GM21367 (cell line): Measurements from ENCODE around the gene TAF10.

ENCODE experiments used
- ATAC-seq: cut with Tn5 transposase; IDR thresholded peaks from one replicate; pipeline ENCODE4 v1.9.1; 2021; ENCODE audit not compliant: unreplicated experiment

The TAF10 gene

DNA sequence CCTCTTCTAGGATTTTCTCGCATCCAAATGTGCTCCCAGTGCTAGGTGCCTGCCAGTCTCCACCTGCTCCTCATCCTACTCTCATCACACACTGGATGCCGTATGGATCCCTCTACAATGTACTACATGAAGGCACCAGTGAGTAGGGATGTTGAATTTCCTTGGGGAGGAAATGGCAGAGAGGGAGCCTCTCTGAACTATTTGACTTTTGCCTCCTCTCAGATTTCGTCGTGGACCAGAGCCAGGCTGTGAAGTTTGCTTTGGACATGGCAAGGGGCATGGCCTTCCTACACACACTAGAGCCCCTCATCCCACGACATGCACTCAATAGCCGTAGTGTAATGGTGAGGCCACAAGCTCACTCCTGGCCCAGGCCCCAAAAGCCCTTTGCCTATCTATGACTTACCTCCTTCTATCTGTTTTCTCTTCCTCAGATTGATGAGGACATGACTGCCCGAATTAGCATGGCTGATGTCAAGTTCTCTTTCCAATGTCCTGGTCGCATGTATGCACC, 2.5 kb downstream of the TAF10 start:
- no peak for ATAC-seq

DNA sequence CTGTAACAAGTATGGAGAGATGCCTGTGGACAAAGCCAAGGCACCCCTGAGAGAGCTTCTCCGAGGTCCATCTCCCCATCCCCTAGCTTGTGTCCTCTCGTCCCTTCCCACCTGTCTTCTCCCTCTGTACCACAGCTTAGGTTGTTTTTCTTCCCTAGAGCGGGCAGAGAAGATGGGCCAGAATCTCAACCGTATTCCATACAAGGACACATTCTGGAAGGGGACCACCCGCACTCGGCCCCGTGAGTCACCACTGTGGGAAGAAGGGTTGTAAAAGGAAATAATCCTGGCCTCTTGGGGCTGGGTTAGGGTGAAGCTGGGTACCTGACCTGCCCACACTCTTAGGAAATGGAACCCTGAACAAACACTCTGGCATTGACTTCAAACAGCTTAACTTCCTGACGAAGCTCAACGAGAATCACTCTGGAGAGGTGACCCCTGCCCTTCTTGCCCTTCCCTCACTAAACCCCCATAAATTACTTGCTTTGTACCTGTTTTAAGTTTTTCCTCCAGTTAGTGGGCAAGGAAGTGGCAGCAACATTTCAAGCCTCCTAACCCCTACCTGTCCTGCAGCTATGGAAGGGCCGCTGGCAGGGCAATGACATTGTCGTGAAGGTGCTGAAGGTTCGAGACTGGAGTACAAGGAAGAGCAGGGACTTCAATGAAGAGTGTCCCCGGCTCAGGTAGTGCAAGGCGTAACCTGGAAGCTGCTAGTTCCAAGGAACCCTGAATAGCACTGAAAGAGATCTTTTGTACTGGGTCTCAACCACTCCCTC, 3.1 kb downstream of the TAF10 start:
- no peak for ATAC-seq

DNA sequence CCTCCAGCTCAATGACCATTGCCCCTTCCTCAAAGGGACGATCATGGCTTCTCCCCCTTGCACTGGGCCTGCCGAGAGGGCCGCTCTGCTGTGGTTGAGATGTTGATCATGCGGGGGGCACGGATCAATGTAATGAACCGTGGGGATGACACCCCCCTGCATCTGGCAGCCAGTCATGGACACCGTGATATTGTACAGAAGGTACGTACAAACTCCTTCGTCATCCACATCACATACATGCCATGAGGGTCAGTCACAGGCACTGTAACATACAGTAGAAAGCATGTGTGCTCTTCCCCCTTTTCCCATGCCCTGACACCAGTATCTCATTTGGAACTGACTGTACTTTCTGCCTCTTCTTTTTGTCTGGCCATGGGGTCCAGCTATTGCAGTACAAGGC, 4.0 kb downstream of the TAF10 start:
- no peak for ATAC-seq

DNA sequence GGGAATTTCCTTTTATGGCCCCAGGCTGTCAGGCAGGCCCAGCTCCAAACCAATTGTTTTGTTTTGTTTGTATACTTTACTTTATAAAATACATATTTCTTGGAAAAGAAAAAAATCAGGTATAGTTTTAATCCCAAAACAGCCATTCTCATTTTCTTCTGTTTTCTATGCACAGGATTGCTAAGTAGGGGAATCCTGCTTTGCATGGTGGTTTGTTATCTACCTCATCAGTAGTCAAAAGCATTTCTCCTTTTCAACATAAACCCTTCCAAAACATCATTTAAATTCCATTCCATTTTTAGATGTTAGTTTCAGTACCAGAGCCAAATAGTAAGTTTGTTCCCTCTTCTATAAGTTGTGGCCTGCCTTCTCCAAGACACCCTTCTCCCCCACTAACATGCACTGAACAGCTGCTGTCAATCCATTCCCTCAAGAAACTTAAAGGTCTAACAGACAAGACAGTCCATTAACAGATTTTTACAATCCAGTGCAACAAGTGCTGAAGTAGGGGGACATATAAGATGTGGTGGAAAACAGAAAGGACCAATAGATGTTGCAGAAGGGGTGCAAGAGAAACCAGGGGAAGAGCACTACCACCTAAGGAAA, 4.7 kb downstream of the TAF10 start:
- no peak for ATAC-seq

DNA sequence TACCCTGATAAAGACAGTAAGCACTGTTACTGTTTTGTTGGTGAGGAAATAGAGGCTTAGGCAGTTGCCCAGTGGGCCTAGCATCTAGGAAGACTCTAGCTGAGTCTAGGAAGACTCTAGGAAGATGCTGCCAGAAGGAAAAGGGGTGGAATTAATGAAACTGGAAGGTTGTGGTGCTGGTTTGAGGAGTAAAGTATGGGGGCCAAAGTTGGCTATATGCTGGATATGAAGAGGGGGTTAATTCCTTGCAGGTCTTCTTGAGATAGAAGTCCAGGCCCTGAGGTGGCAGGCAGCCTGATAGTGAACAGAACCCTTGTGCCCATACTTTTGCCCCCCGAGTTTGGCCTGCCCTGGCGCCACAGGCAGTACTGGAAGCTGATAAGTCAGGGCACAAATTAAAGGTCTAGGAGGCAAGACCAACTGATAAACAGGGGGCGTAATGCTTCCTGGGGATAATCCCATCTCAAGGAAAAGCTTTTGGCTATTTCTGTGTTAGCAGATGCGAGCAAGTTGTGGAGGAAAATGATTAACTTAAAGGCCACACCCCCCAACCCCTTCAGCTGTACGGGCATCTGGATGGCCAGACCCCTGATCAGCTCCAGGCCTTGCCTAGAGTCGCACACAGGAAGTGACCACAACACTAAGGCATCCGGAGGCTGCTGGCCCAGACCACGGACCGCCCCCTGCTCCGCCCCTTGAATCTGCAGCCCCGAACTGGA, 5.4 kb downstream of the TAF10 start:
- ATAC-seq: peak; percentile 42

DNA sequence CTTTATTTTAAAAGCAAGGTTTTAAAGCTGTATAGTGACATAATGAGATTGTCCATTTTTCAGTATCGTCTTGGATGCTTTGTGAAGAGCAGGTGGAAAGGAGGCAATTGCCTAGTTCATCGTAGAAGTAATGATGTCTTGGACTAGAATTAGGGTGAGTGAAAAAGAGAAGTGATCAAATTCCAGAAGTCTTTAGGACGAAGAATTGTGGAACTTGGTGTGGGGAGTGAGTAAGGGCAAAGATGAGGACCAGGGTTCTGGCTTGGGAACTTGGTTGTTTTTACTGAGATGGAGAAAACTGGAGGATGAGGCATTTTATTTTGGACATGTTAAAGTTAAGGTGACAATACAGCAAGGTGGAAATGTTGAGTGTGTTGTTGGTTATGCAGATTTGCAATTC, 7.2 kb downstream of the TAF10 start:
- no peak for ATAC-seq

DNA sequence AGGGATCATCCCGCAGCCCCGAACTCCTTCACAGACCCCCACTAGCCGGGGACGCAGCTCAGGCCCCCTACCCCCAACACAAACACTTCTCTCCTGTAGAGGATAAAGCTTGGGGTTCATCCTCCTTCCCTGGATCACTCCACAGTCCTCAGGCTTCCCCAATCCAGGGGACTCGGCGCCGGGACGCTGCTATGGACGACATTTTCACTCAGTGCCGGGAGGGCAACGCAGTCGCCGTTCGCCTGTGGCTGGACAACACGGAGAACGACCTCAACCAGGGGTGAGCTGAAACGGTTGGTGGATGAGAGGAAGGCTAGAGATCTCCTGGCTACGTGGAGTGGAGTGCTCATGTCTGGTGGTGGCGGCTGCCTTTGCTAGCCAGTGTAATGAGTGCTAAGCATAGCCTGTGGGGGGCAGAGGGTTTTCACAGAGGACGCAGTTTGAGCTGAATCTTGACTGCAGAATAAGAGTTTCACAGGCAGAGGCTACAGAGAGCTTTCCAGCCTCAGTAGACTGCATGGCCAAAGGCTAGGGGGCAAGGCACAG, 7.9 kb downstream of the TAF10 start:
- ATAC-seq: peak; percentile 39

DNA sequence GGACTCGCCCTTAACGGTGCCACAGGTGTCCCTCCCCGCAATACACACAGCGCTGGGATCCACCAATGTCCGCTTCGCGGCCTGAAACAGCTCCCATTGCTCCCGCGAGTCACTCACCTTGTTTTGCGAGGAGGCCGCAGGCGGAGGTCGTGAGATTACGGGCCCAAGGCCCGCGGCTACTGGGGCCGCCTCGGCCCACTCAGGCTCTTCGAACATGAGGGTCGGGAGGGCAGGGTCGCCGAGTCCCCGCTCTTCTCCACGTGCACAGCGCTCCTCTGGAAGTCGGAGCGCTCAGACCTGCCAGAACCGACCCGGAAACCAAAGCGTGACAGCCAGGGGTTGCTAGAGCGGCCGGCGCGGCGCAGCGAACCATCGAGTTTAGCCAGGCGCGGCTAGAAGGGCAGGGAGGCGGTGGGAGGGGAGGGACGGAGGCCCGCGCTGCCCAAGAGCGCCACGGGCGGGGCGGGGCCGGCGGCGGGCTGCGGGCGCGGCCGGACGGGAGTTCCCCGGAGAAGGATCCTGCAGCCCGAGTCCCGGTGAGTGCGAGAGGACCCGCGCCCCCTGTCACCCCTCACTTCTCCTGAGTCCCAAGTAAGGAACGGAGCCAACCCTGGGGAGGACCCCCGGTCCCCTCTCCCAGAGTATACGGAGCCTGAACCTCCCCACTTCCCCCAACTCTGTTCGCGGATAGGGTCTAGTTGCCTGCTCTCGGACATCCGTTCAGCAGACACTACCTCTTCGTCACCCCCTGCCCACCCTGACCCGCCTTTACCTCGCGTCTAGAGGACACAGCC, 8.5 kb downstream of the TAF10 start, which contains the start of the genes ILK and RRP8:
ILK (plus strand) TSS at position 488 of the 794 bp plus-strand sequence. CDS start 498 bp downstream, outside the sequence.
RRP8 (minus strand) TSS at position 330 of the 794 bp plus-strand sequence; CDS start at position 216, 114 bp downstream.
- ATAC-seq: peak; percentile 63

DNA sequence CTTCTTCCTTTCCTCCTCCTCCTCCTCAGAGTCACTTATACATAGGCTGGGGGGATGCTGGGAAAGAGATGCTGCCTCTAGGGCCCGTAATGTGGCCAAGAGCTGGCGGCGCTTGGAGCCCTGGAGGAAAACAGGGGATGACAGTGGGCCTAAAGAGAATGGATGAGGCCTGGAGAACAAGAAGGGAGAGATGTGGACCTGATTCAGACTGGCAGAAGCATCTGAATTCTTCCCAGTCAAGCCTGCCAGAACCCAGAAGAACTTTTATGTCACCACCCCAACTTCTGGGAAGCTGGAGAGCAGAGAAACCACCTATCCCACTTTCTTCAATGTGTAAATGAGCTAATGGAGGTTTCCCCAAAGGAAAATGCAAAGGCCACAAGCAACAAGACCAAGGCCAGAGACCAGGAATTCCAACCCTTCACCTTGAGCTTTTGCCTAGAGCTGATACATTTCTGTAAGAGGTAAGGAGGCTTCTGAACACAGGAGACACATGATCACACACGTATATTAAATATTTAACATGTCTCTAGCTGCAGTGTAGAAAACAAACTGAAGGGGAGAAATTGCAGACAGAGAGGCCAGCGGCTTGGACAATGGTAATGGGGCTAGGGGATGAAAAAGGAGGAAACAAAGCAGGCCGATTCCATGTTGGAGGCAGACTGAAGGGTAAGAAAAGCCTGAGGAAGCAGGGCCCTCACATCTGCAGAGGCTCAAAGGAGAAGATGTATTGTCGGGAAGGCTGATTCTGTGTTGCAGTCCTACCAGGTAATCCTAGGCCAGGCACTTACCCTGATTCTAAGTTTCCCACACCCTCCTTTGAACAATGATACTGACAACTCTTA, 9.7 kb downstream of the TAF10 start:
- no peak for ATAC-seq

DNA sequence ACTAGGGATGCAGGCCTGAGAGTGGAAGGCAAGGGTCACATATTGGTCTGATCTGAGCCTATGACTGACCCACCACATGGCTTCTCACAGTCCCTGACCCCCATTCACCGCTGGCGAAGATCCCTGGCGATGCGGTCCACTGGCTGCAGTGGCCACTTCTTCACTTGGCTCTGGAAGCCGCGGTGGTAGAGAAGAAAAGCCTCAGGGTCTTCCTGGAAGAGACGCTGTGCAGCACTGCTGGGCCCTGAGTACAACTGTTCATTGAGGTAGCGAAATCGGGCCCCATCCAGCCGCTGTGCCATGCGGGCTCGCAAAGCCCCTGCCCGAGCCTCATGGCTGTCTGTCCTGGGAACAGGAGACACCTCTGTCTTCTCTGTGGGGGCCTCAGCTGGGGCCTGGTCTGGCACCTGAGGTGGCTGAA, 11.0 kb downstream of the TAF10 start:
- ATAC-seq: no peak

DNA sequence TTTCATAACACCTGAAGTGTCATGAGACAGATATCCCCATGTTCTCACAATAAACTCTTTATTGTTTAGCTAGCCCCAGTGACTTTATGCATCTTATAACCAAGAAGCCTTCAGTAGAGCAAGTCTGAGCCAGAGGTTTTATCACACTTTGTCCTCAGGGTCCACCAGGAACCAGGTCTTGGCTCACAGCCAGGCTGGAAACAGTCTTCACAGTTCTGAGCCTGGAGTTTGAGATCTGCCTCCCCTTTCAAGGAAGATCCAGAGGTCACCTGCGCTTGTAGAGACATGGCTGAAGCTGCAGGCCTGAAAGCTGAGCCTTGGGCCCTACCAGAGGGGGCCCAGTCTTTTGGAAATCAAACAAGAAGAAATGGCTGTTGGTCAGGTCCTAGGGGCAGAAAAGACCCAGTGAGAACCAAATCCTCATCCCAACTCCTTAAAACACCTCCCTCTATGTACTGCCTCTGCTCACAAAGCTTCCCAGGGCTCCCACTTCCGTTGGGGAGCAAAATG, 12.1 kb downstream of the TAF10 start:
- ATAC-seq: no peak

DNA sequence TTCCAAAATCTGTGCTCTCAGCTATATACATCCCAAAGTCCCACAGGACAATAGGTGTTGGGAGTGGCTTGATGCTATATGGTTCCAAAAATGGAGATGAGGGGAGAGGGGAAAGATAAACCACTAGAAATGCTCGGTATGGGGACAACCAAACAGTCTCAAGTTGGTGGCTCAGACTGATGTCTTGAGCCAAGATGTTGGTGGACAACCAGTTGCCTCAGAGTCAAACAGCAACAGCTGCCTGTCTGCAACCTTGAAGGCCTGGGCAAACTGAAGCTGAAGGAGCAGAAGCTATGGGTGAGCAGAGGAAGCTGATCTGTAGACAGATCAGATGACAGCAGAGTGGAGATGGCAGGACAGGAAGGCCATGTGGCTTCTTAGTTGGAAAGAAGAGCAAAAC, 12.6 kb downstream of the TAF10 start:
- ATAC-seq: no peak

DNA sequence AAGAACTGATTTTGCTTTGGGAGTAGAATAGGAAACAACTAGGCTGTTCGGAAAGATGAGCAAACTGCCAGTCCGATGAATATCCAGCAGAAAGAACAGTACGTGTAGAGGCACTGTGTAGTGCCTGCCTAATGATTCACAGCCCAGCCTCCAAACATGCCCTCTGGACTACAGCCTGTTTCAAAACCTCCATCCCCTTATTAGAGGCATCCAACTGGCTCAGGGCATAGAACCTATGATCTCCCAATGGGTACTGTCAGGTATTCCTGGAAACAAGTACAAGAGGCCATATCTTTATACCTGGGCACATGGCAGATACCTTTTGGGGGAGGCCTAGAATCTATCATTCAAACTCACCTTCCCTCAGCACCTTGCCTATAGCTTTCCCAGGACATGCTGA, 13.5 kb downstream of the TAF10 start:
- no peak for ATAC-seq

DNA sequence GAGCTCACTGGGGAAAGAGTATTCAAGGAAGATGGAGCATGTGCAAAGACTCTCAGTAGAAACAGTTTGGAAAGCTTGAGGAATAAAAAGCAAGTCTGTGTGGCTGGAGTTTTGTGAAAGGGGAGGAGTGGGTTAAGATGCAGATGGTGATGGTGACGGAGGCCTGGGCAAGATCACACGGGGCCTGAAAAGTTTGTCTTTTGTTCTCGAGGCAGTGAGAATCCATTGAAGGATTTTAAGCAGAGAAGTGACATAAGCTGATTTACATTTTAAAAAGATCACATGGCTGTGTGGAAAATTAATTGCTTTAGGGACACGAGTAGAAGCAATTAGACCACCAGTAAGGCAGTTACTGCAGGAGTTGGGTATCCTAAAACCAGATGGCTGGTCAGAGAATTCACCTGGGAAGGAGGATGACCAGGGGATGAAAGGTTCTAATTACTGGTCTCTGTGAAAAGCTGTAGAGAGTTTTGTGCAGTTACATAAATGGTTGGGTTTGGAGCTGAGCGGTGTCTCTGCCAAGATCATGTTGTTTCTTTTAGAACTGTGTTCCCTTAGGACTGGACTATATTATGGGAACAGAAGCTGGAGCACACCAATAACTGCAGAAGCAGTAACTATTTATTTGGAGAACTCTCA, 15.7 kb downstream of the TAF10 start:
- ATAC-seq: no peak

DNA sequence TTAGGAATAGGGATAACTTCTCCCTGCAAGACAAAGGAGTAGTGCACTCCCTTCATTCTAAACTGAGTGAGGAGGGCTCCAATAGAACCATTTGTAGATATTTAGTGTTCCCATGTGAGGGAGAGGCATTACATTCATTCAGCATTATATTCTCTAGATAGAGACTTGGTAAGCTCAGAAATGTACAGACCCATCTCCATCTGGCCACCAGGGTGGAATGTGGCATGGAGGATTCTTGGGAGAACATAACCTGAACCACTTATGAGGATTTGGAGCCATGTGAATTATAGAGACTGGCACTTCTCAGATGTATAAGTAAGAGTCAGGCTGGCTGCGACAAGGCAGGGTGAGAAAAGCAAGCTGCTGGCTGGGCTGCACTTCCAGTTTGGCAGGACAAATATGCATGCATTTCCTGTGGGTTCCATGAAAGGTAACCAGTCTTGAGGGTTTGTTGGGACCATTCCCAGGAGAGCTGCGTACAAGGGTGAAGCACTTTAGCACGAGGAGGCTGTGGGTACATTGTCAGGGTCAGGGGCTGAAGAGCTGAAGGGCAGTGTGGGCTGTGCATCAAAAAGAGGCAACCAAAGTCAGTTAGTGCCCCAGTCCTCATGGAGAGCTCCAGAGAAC, 17.8 kb downstream of the TAF10 start:
- ATAC-seq: no peak

DNA sequence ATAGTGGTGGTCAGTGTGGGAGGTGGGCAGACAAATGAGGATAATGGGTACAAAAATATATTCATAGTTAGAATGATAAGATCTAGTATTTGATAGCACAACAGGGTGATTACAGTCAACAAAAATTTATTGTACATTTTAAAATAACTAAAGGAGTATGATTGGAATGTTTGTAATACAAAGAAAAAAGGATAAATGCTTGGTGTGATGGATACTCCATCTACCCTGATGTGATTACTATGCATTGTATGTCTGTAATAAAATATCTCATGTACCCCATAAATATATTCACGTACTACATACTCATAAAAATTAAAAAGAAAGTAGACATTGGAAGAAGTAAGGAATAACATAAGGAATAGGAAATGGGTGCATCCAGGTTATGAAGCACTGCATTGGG, 24.0 kb downstream of the TAF10 start:
- ATAC-seq: no peak

DNA sequence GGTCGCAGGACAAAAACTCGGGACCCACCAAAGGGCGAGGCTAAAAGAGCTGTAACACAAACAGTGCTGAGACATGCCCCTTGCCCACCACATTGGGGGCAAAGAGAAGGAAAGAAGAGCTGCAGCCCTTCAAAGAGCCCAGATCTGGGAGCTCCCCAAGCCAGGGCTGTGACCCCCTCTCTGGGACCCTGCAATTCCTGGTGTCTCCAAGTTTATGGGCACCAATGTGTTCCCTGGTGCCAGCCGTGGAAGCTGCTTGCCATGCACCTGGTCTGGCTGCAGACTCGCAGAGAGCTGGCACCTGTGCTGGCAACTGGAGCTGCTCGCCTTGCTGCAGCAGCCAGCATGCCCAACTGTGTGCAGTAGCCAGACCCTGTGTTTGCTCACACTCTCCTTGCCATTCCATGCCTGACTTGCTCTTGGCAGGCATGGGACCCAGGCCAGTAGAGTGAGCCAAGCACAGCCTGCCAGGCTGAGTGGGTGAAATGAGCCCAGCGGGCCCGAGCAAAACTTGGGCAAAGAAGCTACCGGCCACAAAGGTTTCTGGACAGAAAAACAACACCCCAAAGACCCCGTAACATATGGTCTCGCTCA, 24.6 kb downstream of the TAF10 start:
- ATAC-seq: no peak
